ENCODE measurements around the gene NHERF1.

Gene NHERF1

DNA sequence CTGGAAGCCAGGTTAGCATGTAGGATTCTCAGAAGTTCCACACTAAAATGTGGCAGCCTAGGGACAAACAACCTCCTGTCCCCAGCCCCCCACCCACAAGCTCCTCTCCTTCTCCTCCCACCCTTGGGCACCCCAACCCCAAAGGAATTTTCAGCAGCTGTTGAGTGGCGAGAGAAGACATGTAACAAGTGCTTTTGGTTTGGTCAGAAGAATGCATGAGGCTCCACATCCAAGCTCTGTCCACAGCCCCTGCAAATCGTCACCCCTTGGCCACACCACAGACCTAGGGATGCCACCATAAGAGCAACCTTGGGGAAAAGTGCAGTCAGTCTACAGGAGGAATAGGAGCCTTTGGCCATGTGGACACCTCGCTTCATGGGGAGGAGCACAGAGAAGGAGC is 23.3 kb upstream of the NHERF1 start:
- TF ChIP-seq, protein P1, sequence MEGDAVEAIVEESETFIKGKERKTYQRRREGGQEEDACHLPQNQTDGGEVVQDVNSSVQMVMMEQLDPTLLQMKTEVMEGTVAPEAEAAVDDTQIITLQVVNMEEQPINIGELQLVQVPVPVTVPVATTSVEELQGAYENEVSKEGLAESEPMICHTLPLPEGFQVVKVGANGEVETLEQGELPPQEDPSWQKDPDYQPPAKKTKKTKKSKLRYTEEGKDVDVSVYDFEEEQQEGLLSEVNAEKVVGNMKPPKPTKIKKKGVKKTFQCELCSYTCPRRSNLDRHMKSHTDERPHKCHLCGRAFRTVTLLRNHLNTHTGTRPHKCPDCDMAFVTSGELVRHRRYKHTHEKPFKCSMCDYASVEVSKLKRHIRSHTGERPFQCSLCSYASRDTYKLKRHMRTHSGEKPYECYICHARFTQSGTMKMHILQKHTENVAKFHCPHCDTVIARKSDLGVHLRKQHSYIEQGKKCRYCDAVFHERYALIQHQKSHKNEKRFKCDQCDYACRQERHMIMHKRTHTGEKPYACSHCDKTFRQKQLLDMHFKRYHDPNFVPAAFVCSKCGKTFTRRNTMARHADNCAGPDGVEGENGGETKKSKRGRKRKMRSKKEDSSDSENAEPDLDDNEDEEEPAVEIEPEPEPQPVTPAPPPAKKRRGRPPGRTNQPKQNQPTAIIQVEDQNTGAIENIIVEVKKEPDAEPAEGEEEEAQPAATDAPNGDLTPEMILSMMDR (IDR thresholded peaks at IDR 0.05; ENCODE audit: insufficient read depth, low read depth, low read length, missing control alignments), result no peak
- no peak for DNase-seq (ENCODE audit: low read depth)
- H3K4me3 ChIP-seq (ENCODE audit: low read depth, low read length), result no peak overlapping the region

DNA sequence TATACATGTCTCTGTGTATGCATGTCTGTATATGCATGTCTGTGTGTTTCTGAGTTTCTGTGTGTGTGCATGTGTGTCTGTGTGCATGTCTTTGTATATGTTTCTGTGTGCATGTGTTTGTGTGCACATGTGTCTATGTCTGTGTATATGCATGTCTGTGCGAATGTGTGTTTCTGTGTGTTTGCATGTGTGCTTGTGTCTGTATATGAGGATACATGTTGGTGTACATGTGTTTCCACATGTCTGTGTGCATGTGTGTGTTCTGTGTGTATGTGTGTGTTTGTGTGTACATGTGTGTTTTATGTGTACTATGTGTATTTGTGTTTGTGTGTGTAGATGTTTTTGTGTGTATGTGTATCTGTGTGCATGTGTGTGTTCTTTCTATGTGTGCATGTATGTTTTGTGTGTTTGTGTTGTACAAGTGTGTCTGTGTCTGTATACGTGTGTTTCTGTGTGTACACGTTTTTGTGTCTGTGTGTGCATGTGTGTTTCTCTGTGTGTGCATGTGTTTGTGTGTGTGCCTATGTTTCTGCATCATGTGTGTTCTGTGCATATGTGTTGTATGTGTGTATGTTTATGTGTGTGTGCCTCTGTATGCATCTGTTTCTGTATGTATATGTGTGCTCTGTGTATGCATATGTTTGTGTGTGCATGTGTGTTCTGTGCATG is 20.3 kb upstream of the NHERF1 start:
- DNase-seq (ENCODE audit: low read depth), result no peak
- no peak overlapping the region for H3K4me3 ChIP-seq (ENCODE audit: low read depth, low read length)
- TF ChIP-seq, protein P1 (IDR thresholded peaks at IDR 0.05; ENCODE audit: insufficient read depth, low read depth, low read length, missing control alignments), result no peak

DNA sequence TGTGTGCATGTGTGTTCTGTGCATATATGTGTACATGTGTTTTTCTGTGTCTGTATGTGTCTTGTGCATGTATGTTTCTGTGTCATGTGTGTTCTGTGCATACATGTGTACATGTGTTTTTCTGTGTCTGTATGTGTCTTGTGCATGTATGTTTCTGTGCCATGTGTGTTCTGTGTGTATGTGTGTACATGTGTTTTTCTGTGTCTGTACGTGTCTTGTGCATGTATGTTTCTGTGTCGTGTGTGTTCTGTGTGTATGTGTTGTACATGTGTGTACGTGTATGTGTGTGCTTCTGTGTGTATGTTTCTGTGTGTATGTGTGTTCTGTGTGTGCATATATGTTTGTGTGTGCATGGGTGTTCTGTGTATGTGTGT is 19.7 kb upstream of the NHERF1 start:
- TF ChIP-seq, protein P1 (IDR thresholded peaks at IDR 0.05; ENCODE audit: insufficient read depth, low read depth, low read length, missing control alignments), result no peak
- no peak overlapping the region for H3K4me3 ChIP-seq (ENCODE audit: low read depth, low read length)

DNA sequence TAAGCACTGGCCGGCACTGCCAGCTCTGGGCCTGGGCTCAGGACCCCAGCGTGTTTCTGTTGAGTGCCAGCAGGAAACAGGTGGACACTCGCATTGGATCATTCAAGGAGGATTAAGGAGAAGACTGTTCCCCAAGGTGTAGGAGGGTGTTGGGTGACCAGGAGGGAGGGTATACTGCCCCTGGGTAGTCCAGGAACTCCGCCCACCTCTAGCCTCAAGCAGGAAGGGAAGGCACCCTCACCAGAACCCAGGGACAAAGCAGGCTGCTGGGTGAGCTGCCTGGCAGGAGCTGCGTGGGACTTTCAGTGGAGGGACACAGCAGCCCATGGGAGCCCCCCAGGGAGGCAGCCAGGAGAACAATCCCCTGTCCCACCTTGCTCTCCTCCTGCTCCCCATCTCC is 19.1 kb upstream of the NHERF1 start:
- TF ChIP-seq, protein P1 (IDR thresholded peaks at IDR 0.05; ENCODE audit: insufficient read depth, low read depth, low read length, missing control alignments), result no peak
- no peak overlapping the region for H3K4me3 ChIP-seq (ENCODE audit: low read depth, low read length)
- DNase-seq (ENCODE audit: low read depth), result no peak

More for the DNA sequence above, 19.7 kb upstream of the NHERF1 start:
- no peak for DNase-seq (ENCODE audit: low read depth)

DNA sequence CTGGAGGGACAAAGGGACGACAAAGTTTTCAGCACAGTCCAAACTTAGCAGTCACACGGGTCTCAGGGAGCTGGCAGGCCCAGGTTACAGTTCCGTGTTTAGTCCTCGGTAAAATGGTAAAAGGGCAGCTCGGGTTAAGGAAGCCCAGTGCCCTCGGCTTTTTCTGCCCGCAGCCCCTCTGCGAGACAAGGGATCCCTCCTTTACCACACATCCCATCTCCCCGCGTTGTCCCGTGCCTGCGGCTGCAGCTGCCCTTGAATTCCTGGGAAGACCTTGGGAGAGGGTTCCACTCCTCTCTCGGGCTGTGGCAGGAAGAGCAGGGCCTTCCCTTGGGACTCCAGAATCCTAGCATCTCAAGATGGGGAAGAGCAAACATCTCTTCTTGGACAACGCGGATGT is 18.6 kb upstream of the NHERF1 start:
- no peak for DNase-seq (ENCODE audit: low read depth)
- TF ChIP-seq, protein P1 (IDR thresholded peaks at IDR 0.05; ENCODE audit: insufficient read depth, low read depth, low read length, missing control alignments), result no peak
- no peak overlapping the region for H3K4me3 ChIP-seq (ENCODE audit: low read depth, low read length)

DNA sequence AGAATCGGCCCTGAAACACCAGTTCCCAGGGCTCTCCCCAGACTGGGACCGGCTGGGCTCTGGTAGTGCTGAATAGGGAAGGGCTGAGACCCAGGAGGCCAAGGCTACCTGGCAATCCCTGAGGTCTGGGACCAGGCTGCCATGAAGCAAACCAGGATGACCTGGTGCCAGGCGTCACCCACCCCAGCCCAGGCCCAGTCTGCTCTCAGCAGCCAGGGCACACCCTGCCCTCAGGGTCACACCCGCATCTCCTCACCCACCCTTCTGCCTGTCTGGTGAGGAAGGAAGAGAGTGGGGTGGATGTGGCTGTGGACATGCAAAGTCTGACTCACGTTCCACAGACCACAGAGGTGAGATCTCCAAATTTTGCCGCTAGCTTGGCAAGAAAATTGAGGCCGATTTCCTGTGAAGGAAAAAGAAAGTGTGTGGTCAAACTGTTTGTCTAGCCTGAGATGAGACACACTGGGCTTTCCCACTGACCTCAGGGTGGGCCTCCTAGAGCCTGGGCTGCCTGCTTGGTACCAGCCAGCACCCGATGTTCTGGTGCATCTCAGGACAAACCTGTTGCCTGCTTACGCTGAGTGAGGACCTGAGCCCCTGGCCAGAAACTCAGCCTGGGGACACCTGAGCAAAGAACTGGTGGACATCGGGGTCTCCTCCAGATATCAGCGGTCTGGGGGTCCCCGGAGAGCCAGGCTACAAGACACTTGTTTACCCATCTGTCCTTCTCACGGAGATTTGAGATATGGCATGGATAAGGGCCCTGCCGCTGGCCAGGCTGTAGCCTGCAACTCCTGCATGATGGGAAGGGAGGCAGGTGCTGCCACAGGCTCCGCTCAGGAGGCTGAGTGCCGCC is 17.7 kb upstream of the NHERF1 start:
- DNase-seq (ENCODE audit: low read depth), result peak; percentile 67
- no peak overlapping the region for H3K4me3 ChIP-seq (ENCODE audit: low read depth, low read length)
- TF ChIP-seq, protein P1 (IDR thresholded peaks at IDR 0.05; ENCODE audit: insufficient read depth, low read depth, low read length, missing control alignments), result no peak

All from GM12865 (cell line).